Measurements from ENCODE around the gene COL4A6. TPM values are rescaled to one million over a fixed set of nuclear protein-coding genes. Genes with fewer than 3 reads are reported as not detected.
A peak's percentile ranks its signal among the peaks of the same experiment; 100 is the strongest.

The COL4A6 gene
- total RNA-seq, 1 donor from 2014 or later, result 1.8 TPM

GRCh38 chrX:108299704-108300103, 138.5 kb downstream of the COL4A6 start:
- Histone ChIP-seq H3K27me3 (ENCODE audit: control insufficient read depth, insufficient read depth, low read length) (no peaks in the 10 kb centered on the region), H3K36me3 (ENCODE audit: control insufficient read depth, insufficient read depth, low read length) (no peaks in the 10 kb centered on the region), H3K4me3 (ENCODE audit: low read depth, low read length) (no peak overlapping the region)
- TF ChIP-seq CTCF (IDR thresholded peaks at IDR 0.05; ENCODE audit: insufficient read depth, low read length, poor library complexity, severe bottlenecking), result no peak
- DNase-seq (ENCODE audit: low read depth), result no peak

GRCh38 chrX:108299101-108299591, 139.1 kb downstream of the COL4A6 start:
- DNase-seq (ENCODE audit: low read depth), result peak; percentile 9
- no peak for TF ChIP-seq CTCF (IDR thresholded peaks at IDR 0.05; ENCODE audit: insufficient read depth, low read length, poor library complexity, severe bottlenecking)
- H3K36me3 ChIP-seq (ENCODE audit: control insufficient read depth, insufficient read depth, low read length), result no peaks in the 10 kb centered on the region
- H3K27me3 ChIP-seq (ENCODE audit: control insufficient read depth, insufficient read depth, low read length), result no peaks in the 10 kb centered on the region
- H3K4me3 ChIP-seq (ENCODE audit: low read depth, low read length), result no peak overlapping the region

- no peaks in the 10 kb centered on the region for H3K27me3 ChIP-seq (ENCODE audit: control insufficient read depth, insufficient read depth, low read length)
- DNase-seq (ENCODE audit: low read depth), result no peak
- no peaks in the 10 kb centered on the region for H3K36me3 ChIP-seq (ENCODE audit: control insufficient read depth, insufficient read depth, low read length)
- TF ChIP-seq CTCF (IDR thresholded peaks at IDR 0.05; ENCODE audit: insufficient read depth, low read length, poor library complexity, severe bottlenecking), result no peak
- no peak overlapping the region for H3K4me3 ChIP-seq (ENCODE audit: low read depth, low read length)
These were observed 140.0 kb downstream of the COL4A6 start for GRCh38 chrX:108298165-108298602.

GRCh38 chrX:108297290-108297689, 140.9 kb downstream of the COL4A6 start:
- TF ChIP-seq CTCF (IDR thresholded peaks at IDR 0.05; ENCODE audit: insufficient read depth, low read length, poor library complexity, severe bottlenecking), result no peak
- no peak for DNase-seq (ENCODE audit: low read depth)
- Histone ChIP-seq H3K36me3 (ENCODE audit: control insufficient read depth, insufficient read depth, low read length) (no peaks in the 10 kb centered on the region), H3K27me3 (ENCODE audit: control insufficient read depth, insufficient read depth, low read length) (no peaks in the 10 kb centered on the region), H3K4me3 (ENCODE audit: low read depth, low read length) (no peak overlapping the region)

GRCh38 chrX:108292053-108292452, 146.2 kb downstream of the COL4A6 start:
- peaks cover 2% of the 10 kb centered on the region for H3K27me3 ChIP-seq (ENCODE audit: control insufficient read depth, insufficient read depth, low read length)
- TF ChIP-seq CTCF (IDR thresholded peaks at IDR 0.05; ENCODE audit: insufficient read depth, low read length, poor library complexity, severe bottlenecking), result no peak

GRCh38 chrX:108285918-108286317, 152.3 kb downstream of the COL4A6 start:
- no peak for DNase-seq (ENCODE audit: low read depth)
- TF ChIP-seq CTCF (IDR thresholded peaks at IDR 0.05; ENCODE audit: insufficient read depth, low read length, poor library complexity, severe bottlenecking), result no peak
- Histone ChIP-seq H3K4me3 (ENCODE audit: low read depth, low read length) (no peak overlapping the region), H3K36me3 (ENCODE audit: control insufficient read depth, insufficient read depth, low read length) (no peaks in the 10 kb centered on the region), H3K27me3 (ENCODE audit: control insufficient read depth, insufficient read depth, low read length) (peaks cover 1% of the 10 kb centered on the region)

More at GRCh38 chrX:108292053-108292452, 146.2 kb downstream of the COL4A6 start:
- no peak overlapping the region for H3K4me3 ChIP-seq (ENCODE audit: low read depth, low read length)
- no peak for DNase-seq (ENCODE audit: low read depth)
- H3K36me3 ChIP-seq (ENCODE audit: control insufficient read depth, insufficient read depth, low read length), result no peaks in the 10 kb centered on the region
